Stimulated activated CD4-positive, alpha-beta T cell treated with anti-CD3 and anti-CD28 coated beads, Interleukin-1b, Interleukin-23, amount 100 ng/mL, for 48 hours (primary cell): ENCODE measurements around the gene KCNJ18.
"Not testable (repeated sequence)": the region's sequence is repeated elsewhere in the genome, so short reads cannot be mapped to it uniquely, and the experiment has no call there.

ENCODE experiments used
- DNase-seq: peaks from one replicate; pipeline ENCODE4 v3.0.0-alpha.2; 2020

Gene KCNJ18

GRCh38 chr17:21671871-21672270 lies 20.5 kb upstream of the KCNJ18 start:
- DNase-seq = not testable (repeated sequence)

DNA sequence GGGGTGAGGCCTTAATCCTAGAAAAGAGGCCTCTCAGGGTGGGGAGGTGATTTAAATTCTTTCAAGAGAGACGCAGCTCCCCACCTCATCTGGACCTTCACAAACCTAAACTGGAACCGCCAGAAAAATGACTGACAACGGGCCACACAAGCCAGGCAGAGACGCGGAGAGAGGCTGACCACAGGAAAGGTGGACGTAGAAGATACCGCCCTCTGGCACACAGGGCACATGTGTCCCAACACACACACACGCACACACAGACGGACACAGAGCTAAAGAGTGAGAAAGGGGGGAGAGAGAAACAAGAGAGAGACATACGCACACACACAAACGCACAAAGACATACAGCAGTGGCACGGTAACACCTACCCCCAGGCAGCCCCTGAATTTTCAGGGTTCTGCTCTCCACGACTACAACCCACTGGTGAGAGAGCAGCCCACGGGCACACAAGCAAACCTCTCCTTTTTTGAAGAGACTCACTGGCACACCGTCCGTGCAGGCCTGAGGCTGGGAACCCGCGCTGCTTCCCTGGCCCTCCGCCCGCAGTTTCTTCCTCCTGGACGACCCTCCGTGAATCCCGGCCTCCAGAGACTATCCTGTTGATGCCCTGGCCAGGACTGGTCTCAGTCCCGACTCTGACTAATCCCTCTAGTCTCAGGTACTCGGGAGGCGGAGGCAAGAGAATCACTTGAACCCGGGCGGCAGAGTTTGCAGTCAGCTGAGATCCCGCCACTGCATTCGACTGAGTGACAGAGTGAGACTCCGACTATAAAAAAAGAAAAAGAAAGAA lies 18.7 kb upstream of the KCNJ18 start:
- DNase-seq = not testable (repeated sequence)

DNA sequence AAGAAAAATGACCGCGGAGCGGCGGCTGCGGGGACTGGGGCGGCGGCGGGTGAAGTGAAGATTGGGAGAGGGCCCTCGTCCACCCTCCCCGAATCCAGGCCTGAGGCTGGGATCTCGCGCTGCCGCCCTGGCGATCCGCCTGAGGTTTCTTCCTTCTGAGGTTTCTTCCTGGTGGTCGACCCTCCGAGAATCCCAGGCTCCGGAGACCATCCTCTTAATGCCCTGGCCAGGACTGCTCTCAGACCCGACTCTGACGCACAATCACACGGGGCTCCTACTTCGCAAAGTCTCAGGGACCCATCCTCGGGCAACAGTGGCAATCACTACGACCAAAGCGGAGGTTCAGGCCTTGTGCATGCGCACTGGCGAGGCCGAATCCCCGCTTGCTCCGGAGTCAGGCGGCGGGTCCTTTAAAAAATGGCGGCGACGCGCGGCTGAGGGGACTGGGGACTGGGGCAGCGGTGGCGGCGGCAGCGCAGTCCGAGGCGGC lies 18.0 kb upstream of the KCNJ18 start:
- no peak for DNase-seq

DNA sequence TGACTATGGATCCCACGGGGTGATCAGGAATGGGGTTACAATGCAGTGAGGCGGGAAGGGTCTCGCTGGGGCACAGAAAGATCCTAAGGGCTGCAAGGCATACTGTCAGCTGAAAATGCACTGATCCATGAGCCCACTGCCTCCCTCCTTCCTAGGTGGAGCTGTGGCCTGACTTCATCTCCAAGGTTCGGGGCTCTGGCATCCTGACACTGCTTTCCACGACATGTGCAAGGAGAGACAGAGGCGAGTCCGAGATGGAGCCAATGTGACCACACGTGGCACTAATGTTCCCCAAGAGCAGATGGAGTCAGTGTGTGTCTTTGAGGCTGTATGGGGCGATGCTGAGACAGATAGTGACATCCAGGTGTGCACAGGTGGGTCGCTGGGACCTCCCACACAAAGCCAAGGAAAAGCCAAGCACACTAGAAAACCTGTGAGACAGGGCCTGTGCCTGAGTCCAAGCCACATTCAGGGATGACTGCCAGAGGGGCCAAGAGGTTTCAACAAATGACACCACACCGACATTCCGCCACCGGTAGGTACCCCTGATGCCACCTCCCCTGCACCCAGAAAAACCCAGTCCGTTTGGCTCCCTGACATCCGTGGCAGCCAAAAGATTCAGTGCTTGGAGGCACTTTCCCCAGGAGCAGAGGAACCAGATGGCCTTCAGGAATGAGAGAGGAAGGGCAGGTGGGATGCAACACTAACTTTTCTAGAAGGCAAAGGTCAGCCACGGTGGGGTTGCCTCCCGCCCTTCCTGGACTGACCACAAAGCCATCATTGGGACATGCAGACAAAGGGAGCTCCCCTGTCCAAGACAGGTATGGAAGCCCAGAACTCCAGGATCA lies 17.2 kb upstream of the KCNJ18 start:
- DNase-seq = not testable (repeated sequence)

- not testable (repeated sequence) for DNase-seq
Observed at GRCh38 chr17:21675739-21676130, 16.6 kb upstream of the KCNJ18 start.

- DNase-seq = no peak
Observed at GRCh38 chr17:21676281-21677111, 15.8 kb upstream of the KCNJ18 start.

- DNase-seq = no peak
Observed at GRCh38 chr17:21677126-21677910, 15.0 kb upstream of the KCNJ18 start.

- DNase-seq = no peak
Observed at GRCh38 chr17:21677911-21678310, 14.4 kb upstream of the KCNJ18 start.

DNA sequence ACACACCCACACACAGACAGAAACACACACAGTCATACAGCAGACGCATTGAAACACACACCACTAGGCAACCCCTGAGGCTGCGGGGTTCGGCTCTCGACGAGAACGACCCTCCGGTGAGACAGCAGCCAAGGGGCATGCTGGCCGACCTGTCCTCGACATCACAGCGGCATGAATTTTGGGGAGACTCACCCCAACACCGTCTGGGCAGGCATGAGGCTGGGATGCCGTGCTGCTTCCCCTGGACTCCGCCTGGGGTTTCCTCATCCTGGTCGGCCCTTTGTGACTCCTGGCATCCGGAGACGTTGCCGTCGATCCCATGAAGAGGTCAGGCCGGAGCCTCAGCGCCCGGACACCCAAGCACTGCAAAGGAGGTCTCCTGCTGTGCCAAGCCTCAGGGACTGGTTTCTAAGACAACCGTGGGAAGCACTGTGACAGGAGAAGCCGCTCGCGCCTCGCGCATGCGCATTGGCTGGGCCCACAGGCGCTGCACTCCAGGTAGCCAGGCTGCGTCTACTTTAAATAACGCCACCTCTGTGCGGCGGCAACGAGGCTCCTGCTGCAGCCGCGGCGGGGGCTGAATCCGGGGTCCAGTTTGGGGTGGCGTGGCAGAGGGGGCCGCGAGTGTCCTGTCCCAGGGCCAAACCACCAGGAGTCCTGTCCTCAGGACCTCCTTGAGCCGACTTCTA lies 13.8 kb upstream of the KCNJ18 start:
- DNase-seq = peak; percentile 14

DNA sequence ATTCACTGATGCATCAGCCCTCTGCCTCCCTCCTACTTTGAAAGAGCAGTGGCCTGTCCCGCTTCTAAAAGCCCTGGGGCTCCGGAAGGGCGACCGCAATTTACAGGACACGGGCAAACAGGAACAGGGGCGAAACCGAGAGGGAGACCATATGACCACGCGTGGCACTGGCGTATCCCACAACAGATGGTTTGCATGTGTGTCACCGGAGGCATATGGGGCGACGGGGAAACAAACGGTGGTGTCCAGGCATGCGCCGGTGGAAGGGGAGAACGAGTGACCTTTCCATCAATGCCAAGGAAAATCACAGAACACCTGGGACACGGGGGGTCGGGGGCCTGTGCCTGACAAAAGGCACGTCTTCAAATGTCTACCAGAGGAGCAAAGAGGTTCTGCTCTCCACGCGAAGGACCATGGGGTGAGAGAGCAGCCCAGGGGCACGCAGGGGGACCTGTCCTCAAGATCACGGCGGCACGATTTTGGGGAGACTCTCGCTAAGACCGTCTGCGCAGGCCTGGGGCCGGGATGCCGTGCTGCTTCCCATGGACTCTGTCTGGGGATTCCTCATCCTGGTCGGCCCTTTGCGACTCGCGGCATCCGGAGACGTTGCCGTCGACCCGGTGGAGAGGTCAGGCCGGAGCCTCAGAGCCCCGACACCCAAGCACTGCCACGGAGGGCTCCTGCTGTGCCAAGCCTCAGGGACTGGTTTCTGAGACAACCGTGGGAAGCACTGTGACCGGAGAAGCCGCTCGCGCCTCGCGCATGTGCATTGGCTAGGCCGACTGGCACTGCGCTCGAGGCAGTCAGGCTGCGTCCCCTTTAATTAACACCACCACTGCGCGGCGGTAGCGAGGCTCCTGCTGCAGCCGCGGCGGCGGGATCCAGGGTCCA lies 12.8 kb upstream of the KCNJ18 start:
- DNase-seq = no peak

GRCh38 chr17:21680366-21680765 lies 12.0 kb upstream of the KCNJ18 start:
- DNase-seq = no peak

DNA sequence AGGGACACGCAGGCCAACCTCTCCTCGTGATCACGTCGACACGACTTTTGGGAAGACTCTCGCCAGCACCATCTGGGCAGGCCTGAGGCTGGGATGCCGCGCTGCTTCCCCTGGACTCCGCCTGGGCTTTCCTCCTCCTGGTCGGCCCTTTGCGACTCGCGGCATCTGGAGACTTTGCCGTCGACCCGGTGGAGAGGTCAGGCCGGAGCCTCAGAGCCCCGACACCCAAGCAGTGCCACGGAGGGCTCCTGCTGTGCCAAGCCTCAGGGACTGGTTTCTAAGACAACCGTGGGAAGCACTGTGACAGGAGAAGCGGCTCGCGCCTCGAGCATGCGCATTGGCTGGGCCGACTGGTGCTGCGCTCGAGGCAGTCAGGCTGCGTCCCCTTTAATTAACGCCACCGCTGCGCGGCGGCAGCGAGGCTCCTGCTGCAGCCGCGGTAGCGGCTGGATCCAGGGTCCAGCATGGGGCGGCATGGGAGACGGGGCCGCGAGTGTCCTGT lies 11.4 kb upstream of the KCNJ18 start:
- DNase-seq = not testable (repeated sequence)

DNA sequence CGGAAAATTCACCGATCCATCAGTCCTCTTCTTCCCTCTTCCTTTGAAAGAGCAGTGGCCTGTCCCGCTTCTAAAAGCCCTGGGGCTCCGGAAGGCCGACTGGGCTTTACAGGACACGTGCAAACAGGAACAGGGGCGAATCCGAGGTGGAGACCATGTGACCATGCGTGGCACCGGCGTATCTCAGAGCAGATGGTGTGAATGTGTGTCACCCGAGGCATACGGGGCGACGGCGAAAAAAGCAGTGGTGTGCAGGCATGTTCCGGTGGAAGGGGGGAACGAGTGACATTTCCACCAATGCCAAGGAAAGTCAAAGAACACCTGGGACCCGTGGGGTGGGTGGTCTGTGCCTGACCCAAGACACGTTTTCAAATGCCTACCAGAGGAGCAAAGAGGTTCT lies 10.7 kb upstream of the KCNJ18 start:
- not testable (repeated sequence) for DNase-seq

GRCh38 chr17:21682130-21682529 lies 10.2 kb upstream of the KCNJ18 start:
- DNase-seq = not testable (repeated sequence)

DNA sequence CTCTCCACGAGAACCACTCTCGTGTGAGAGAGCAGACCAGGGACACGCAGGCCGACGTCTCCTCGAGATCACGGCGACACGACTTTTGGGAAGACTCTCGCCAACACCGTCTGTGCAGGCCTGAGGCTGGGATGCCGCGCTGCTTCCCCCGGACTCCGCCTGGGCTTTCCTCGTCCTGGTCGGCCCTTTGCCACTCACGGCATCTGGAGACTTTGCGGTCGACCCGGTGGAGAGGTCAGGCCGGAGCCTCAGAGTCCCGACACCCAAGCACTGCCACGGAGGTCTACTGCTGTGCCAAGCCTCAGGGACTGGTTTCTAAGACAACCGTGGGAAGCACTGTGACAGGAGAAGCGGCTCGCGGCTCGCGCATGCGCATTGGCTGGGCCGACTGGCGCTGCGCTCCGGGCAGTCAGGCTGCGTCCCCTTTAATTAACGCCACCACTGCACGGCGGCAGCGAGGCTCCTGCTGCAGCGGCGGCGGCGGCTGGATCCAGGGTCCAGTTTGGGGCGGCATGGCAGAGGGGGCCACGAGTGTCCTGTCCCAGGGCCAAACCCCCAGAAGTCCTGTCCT lies 9.1 kb upstream of the KCNJ18 start:
- not testable (repeated sequence) for DNase-seq

DNA sequence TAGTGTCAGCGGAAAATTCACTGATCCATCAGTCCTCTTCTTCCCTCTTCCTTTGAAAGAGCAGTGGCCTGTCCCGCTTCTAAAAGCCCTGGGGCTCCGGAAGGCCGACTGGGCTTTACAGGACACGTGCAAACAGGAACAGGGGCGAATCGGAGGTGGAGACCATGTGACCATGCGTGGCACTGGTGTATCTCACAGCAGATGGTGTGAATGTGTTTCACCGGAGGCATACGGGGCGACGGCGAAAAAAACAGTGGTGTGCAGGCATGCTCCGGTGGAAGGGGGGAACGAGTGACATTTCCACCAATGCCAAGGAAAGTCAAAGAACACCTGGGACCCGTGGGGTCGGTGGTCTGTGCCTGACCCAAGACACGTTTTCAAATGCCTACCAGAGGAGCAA lies 8.4 kb upstream of the KCNJ18 start:
- not testable (repeated sequence) for DNase-seq

DNA sequence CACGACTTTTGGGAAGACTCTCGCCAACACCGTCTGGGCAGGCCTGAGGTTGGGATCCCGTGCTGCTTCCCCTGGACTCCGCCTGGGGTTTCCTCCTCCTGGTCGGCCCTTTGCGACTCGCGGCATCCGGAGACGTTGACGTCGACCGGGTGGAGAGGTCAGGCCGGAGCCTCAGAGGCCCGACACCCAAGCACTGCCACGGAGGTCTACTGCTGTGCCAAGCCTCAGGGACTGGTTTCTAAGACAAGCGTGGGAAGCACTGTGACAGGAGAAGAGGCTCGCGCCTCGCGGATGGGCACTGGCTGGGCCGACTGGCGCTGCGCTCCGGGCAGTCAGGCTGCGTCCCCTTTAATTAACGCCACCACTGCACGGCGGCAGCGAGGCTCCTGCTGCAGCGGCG lies 7.9 kb upstream of the KCNJ18 start:
- DNase-seq = not testable (repeated sequence)

GRCh38 chr17:21685061-21685795 lies 7.1 kb upstream of the KCNJ18 start:
- DNase-seq = not testable (repeated sequence)
